Posterior cingulate gyrus (tissue), 11 donors: ENCODE results near the gene PHACTR3.
"Not testable (repeated sequence)": the region's sequence is repeated elsewhere in the genome, so short reads cannot be mapped to it uniquely, and the experiment has no call there.

Experiments
- DNase-seq, 10 donors: peaks; one replicate each; pipeline versions ENCODE4 v3.0.0 to v3.0.0-alpha.2; 2020 to 2021; ENCODE audit warnings: mixed read lengths in 3 of 10
- intact Hi-C: fragments of 100-400 bp; cut with DNase I; formaldehyde crosslinking; loops from one replicate; pipeline ENCODE4 v1.15.1; 2023

PHACTR3 gene

DNA sequence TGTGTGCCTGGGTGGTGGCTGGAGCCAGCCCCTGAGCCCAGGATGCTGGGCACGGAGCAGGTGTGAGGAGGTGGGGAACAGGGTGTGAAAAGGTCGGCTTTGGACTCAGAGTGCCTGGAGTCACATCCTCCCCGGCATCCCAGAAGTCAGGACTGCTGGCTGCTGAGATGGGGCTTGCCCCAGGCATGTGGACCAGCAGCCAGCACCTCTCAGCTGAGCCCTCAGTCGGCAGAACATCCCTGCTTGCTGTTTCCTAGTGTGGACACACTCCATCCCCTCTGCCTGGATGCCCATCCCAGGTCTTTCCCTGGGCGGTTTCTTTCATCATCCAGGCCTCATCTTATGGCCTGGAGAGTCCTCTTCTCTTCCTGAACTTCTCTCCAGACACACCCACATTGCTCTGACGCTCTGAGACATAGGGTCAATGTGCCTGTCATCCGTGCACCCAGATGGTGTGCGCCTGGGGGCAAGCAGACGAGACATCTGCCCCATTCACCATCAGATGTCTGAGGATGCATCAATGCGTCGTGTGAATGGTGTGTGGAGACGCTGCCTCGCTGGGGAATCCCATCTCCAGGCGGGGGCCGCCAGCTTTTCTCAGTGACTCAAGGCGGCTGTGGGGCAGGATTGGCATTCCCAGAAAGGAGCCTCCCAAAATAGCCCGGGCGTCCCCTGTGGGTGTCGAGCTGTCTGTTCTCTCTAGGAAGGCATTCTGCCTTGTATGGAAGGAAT, 224.9 kb downstream of the PHACTR3 start:
- peak in 8 of 10 donors; percentile 65 to 96 (median 80) for DNase-seq
- intact Hi-C loops, result no loop called here

DNA sequence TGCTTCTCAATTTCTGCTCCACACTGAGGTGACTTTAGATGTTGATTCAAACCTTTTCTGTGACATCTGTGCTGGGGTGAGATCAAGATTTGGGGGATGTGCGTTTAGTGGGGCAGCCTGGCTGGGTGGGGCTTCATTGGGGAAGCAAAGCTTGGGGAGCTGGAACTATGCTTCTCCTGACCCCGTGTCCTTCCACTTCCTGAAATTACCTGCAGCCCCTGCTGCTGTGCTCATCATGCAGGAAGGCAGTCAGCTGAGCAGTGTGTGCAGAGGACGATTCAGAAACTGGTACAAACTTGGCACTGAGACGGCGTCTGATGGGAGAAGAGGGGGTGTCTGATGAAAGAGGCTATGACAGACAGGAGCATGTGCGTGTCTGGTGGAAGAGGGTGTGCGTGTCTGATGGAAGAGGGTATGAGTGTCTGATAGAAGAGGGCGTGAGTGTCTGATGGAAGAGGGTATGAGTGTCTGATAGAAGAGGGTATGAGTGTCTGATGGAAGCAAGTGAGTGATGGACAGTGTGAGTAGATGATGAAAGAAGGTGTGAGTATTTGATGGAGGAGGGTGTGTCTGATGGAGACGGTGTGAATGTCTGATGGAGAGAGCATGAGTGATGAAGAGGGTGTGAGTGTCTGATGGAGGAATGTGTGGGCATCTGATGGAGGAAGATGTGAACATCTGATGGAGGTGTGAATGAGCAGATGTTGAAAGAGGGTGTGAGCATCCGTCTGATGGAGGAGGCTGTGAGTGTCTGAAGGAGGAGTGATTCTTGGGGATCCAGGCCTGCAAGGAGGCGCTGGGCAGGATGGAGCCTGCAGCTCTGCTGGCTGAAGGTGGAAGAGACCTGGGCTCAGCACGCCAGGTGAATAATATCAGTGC, 225.7 kb downstream of the PHACTR3 start:
- intact Hi-C loops, result no loop called here
- DNase-seq, result no peak

DNA sequence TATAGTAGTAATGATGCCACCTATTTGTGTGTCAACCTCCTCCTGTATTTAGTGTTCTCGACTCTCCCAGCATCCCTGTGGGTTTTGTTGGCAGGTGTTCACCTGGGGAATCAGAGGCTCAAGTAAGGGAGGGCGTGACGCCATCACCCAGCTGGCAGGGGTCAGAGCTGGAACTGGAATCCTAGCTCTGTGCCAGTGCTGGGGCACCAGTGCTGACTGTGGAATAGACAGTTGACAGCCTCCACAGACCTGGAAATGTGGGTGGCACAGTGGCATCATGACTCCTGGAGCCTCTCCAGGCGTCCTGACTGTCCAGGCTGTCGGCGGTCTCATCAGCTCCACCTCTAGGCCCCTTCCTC, 226.3 kb downstream of the PHACTR3 start:
- intact Hi-C loops, result no loop called here
- no peak for DNase-seq

DNA sequence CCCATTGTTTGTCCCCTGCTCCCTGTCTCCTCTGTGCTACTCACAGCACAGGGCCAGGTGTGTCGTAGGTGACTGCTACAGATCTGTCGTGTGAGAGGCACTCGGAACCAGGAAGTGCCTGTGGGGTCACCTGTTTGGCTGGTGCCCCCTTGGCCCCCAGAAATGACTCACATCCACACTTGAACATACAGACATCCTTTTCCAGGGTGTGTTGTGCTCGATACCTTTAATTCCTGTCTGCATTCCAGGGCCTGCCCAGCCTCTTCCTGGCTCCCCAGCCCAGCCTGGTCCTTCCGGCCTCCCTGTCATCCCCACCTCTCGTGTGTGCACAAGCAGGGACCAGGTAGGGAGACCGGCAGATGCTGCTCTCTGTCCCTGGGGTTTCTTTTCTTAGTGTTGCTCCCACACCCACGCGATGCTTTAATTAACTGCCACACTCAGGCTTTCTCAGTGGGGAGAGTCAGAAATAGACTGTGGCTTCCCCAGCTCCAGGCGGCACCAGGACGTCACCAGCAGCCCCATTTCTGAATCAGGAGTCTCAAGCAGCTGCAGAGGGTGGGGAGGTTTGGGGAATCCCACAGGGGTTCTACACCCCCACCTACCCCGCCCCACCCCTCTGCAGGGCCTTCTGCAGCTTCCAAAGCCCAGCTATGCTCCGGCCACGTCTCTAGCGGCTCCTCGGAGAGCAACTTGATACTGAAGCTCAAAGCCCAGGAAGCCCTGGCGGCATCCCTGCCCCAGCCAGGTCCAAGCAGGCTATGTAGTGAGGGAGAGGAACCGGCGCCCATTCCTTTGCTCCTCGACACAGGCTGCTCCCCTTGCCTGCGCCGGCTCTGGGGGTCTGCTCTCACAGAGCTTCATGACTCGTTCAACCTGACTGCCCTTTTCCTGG, 226.9 kb downstream of the PHACTR3 start:
- intact Hi-C loops, result no loop called here
- peak in 4 of 10 donors; percentile 59 to 85 (median 84) for DNase-seq

DNA sequence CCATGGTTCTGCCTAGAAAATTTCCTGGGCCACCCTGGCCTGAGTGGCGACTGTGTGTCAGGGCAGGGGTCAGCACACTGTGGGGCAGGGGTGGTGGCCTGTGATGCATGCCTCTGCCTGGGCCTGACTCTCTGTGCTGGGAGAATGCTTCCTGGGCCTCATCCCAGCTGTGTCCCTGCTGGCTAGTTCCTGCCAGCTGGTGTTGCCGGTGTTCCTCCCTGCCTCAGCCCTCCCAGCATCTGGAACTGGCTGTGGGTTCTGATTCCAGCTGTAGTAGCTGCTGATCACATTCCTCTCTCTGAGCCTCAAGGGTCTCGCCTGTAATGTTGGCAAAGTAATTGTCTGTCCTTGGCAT, 227.6 kb downstream of the PHACTR3 start:
- DNase-seq, result no peak
- intact Hi-C loops, result no loop called here

DNA sequence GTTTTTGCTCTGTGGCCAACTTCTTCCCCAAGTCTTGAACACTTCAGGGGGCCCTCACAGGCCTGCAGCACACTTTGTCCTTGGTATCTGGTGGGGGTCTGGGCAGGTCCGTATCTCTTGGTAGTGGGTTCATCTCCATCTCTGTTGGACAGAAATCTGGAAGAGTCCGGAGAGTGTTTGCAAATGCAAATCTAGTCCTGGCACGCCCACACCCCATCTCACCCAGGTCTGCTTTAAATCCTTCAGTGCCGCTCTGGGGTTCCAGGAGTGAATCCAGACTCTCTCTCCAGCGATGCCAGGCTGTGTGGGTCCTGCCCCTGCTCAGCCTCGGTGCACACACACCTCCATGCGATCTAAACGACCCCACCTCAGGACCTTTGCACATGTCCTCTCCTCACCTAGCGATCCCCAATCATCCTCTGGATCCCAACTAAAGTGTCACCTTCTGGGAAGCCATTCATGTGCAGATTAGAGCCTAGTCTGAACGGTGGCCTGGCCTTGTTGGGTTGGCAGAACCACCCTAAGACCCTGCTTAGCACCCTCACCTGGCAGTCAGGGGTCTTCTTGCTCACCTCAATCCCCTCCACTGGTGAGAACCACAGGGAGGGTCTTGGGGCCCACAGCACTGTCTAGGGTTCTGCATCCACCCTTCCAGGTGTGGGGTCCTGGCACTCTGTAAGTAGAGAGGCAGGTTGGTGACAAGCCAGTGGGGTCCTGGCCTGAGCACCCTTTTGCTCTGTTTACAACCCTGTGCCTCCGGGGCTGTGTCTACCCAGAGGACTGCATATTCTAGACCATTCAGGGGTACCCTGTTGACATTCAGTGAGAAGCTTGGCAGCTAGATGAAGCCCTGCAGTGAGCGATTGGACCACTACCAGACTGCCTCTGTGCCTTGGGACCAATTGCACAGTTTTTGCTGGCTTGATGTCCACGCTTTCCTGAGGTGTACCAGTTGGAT, 228.3 kb downstream of the PHACTR3 start:
- DNase-seq, result peak in 1 of 10 donors; percentile 31
- intact Hi-C loops, result no loop called here

DNA sequence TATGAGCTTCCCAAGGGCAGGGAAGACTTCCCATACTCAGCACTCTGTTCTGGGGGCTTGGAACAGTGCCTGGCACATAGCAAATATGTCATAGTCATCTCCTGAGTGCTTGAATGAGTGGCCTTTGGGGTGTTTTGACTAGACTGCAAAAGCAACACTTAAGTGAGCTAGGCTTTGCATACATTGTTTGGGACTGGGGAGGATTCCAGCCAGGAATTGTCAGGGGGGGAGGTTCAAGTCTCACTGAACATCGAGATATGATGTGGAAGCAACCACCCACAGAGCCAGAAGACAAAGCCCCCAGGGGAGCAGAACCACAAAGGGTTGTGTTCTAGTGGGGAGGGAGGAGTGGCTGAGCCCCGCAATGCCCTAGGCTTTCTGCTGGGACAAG, 230.7 kb downstream of the PHACTR3 start:
- DNase-seq, result peak in 1 of 10 donors; percentile 49
- intact Hi-C loops, result no loop called here

DNA sequence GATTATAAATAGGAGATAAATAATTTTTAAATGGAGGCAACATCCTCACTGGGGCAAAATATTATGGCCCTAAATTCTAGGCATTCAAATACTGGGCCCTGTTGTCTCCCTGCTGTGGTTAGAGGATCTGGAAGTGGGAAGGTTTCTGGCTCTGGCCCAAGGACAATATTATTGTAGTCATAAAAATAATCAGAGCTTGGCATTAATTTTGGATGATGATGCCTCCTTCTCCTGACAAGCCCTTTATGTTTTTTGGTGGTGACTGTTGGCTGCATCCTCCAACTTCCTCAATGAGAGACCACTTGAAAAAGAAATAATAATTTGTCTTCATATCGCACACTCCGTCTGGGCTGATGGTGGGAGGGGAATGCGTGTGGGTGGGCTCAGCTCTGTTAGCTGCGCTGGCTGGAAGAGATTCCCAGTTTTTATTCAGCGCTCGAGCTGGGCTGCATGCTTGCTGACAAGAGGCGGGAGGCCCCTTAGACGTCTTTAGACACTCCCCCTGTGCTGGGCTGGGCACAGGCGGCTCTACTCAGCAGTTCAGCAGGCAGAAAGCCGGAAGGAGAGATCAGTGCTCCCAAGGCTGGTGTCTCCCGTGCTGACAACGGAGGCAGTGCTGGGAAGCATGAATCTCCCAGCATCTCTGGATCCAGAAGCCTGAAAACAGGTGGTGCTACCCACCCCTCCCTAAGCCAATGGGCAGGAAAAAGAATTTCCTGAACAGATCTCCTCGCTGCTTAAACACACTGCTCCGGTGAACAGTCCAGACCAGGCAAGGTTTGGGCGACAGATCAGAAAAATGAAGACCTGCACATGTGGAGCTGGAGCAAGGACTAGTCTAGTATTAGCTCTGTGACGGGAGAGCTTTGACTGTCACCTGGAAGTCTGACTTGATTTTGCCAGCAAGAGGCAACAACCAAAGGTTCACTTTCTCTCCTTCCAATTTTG, 231.4 kb downstream of the PHACTR3 start:
- peak in 6 of 10 donors; percentile 37 to 90 (median 58) for DNase-seq
- intact Hi-C loops, result no loop called here

DNA sequence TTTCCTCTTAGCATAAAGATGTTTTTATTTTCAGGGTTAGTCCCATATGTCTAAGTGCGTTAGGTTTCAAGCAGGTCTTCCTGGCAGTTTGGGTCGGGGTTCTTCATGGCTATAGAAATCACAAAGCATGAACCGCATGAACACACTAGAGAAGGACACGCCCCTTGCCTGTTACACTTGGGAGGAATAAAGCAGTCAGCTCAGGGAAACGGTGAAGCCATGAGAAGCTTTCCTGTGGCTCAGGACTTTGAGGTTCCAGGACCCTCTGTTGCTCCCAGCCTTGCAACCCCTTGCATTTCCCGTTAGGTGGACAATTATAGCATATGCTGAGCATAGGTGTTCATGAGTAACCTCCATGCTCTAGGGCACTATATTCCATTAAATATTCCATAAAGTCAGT, 232.4 kb downstream of the PHACTR3 start:
- no peak for DNase-seq
- intact Hi-C loops, result no loop called here

DNA sequence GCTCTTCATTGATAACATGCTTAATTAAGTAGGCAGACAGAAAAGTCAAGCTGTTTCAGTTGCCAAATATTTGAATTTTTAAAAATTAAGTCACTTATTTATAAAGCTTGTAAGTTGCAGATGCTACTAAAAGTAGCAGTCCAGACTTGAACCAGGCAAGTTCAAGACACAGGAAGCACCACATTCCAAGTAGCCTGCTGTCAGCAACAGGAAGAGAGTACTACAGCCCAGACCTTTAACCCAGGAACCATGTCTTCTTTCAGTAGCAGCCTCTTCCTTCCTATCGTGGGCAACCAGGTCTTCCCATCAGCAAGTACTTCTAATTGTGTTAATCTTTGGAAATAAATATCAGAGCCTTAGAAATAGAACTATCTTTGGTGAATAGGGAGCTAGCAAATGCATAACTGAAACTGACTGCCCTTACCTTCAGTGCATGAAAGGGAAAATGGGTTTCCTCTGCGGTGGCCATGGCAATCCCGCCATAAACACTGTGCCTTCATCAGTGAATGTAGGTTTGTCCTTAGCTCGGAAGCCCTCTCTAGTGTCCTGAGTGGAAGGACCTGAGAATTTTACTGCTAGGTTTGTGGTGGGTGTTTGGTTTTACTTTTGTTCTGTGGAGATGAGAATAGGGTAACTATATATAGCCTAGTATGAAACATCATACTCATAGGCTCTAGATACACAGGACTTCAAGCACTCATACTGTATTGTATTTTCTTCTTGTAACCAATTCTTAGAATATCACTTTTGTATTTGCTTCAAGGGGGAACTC, 233.5 kb downstream of the PHACTR3 start:
- intact Hi-C loops, result no loop called here
- DNase-seq, result no peak

DNA sequence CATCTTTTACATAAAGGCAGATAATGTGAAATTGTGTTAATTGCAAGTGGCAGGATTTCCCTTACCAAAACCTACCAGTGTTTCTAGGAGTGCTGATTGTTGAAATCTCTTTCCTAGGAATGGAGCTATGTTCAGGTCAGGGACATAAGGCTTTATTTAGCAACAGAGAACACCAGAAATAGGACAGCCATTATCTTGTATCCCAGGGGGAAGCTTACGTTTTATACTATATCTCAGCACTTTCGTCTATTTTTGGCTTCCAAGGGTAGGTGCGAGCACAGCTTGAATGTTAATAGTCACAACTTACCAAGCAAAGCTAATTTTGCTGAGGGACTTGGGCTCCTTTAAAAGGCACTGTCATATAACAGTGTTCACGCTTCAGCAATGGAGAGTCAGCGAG, 235.1 kb downstream of the PHACTR3 start:
- DNase-seq, result no peak
- intact Hi-C loops, result no loop called here

DNA sequence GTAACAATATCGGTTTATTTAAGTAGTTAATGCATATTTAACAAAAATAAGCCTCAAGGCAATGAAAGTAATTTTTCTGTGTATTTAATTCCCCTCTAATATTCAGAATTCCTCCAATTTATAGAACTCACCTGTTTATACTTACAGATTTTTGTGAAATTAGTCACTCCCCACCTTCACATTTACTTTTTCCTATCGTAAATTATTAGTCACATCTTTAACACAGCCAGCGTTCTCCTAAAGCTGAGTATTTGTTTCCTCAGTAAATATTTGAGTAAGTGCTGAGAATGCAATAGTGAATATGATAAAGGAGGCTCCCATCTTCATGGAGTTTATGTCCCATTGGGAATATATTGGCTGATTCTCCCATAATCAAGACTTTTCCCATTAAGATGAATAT, 241.1 kb downstream of the PHACTR3 start:
- DNase-seq, result no peak
- intact Hi-C loops, result loop anchor here (5.0 kb wide), 1 partner anchor 58 kb away; no protein-coding TSS in a partner anchor

DNA sequence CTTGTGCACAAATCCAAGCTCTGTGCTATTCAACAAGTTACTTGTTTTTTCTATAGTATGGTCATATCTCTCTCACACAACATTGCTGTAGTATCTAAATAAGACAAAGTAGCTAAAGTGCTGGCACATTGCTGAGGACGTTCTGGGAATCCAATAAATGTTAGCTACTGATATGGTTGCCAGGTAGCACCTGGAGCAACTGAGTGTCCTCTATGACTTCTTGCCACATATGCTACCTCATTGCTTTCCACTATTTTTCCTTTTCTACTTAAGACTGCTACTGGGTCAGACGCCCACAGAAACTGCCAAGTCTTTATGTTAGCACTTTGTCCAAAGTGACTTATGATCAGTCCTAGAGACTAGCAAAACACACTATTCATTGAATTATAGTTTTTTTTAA, 243.8 kb downstream of the PHACTR3 start:
- intact Hi-C loops, result loop anchor here (5.0 kb wide), 1 partner anchor 61 kb away; no protein-coding TSS in a partner anchor
- DNase-seq, result no peak

DNA sequence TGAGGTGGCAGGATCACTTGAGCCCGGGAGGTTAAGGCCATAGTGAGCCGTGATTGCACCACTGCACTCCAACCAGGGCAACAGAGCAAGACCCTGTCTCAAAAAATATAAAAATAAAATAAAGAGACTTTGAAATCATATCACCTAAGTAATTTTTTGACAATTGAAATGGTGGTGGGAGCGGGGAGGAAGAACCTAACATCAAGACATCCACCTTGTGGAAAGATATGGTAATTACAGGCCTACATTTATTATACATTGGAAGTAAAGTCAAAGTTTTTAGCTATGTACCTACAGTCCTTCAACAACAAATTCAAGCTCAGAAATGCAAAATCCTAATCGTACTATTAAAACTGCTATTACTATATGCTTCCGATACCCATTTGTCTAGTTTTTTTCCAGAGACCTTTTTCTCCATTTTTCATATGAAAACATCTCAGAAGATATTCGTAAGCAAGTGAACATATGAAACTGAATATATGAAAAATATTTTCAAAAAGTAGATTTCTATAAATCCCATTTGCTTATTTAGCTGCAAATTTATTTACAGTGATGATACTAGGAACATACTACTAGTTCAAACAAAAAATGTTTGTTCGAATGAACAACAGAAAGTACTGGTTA, 245.8 kb downstream of the PHACTR3 start:
- DNase-seq, result no peak
- intact Hi-C loops, result no loop called here

DNA sequence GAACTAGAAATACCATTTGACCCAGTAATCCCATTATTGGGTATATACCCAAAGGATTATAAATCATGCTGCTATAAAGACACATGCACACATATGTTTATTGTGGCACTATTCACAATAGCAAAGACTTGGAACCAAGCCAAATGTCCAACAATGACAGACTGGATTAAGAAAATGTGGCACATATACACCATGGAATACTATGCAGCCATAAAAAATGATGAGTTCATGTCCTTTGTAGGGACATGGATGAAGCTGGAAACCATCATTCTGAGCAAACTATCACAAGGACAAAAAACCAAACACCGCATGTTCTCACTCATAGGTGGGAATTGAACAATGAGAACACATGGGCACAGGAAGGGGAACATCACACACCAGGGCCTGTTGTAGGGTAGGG, 252.2 kb downstream of the PHACTR3 start:
- DNase-seq, intact Hi-C loops: not testable (repeated sequence)

DNA sequence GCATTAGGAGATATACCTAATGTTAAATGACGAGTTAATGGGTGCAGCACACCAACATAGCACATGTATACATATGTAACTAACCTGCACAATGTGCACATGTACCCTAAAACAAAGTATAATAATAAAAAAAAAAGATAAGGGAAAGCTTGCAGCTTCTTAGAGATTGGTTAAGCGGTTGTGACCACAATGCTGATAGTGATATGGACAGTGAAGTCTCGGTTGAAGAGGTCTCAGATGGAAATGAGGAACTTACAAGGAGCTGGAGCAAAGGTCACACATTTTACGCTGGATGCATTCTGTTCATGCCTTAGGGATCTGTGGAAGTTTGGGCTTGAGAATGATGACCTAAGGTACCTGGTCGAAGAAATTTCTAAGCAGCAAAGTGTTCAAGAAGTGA, 252.6 kb downstream of the PHACTR3 start:
- DNase-seq, intact Hi-C loops: not testable (repeated sequence)

DNA sequence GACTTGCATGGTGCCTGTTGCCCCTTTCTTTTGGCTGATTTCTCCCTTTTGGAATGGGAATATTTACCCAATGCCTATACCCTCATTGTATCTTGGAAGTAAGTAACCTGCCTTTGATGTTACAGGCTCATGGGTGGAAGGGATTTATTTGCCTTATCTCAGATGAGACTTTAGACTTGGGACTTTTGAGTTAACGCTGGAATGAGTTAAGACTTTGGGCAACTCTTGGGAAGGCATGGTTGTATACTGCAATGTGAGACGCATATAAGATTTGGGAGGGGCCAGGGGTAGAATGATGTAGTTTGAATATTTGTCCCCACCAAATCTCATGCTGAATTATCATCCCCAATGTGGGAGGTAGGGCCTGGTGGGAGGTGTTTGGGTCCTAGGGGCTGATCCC, 253.6 kb downstream of the PHACTR3 start:
- intact Hi-C loops, result no loop called here
- no peak for DNase-seq
